ENCODE measurements around the gene ARHGEF28.

DNA sequence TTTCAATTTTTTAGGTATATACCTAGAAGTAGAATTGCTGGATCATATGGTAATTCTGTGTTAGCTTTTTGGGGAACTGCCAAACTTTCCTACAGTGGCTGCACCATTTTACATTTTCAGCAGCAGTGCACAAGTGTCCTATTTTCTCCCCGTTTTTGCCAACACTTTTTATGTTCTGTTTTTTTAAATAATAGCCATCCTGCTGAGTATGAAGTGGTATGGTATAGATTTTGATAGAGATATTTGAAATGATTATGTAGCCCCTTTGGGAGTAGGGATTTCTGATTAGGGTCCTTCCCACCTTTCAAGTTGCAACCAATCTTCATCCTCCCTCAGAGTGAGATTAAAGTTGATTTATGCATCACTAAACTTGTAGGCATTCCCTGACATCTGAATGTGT is 76.5 kb downstream of the ARHGEF28 start:
- TF ChIP-seq, protein P1, sequence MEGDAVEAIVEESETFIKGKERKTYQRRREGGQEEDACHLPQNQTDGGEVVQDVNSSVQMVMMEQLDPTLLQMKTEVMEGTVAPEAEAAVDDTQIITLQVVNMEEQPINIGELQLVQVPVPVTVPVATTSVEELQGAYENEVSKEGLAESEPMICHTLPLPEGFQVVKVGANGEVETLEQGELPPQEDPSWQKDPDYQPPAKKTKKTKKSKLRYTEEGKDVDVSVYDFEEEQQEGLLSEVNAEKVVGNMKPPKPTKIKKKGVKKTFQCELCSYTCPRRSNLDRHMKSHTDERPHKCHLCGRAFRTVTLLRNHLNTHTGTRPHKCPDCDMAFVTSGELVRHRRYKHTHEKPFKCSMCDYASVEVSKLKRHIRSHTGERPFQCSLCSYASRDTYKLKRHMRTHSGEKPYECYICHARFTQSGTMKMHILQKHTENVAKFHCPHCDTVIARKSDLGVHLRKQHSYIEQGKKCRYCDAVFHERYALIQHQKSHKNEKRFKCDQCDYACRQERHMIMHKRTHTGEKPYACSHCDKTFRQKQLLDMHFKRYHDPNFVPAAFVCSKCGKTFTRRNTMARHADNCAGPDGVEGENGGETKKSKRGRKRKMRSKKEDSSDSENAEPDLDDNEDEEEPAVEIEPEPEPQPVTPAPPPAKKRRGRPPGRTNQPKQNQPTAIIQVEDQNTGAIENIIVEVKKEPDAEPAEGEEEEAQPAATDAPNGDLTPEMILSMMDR (IDR thresholded peaks at IDR 0.05), result no peak
- no peak for TF ChIP-seq POLR2A (IDR thresholded peaks at IDR 0.05)
